ENCODE measurements around the gene TMEM243. TPM values are rescaled to one million over a fixed set of nuclear protein-coding genes. Genes with fewer than 3 reads are reported as not detected.

The TMEM243 gene
- total and polyA plus RNA-seq, 2 experiments from 2014 or later: 52.7 to 76.9 TPM

DNA sequence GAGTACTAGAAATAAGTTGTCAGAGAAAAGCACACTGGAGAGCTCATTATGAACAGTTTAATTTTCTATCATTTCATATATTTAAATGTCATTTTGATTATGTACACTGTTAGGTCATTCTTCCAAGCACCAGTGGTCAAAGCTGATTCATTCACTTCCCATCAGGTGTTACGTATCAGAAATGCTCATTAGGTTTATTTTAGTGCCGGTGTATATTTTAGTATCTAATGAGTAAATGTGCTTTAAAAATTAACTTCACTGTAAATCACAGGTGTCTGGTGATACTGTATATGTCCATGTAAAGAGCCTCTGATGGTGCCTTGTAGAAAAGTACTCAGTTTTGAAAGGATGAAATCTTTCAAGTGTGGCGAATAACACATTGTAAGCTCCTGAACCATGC is 63.7 kb downstream of the TMEM243 start:
- in situ Hi-C loops (cut with MboI): no loop called here
- Histone ChIP-seq H3K36me3 (ENCODE audit: low read depth) (no peaks in the 10 kb centered on the region), H3K27me3 (replicated peaks; ENCODE audit: insufficient read depth) (no peaks in the 10 kb centered on the region), H2AFZ (no peak overlapping the region), H3K4me3 (peak overlapping the region; percentile 95), H3K27ac (no peak overlapping the region), H3K9ac (no peak overlapping the region), H3K79me2 (ENCODE audit: insufficient read depth) (peaks cover 79% of the 10 kb centered on the region), H4K20me1 (ENCODE audit: insufficient read depth) (peaks cover 27% of the 10 kb centered on the region; the same call in 1 of the 2 replicates), H3K9me2 (ENCODE audit: insufficient read depth) (no peaks in the 10 kb centered on the region), H3F3A (ENCODE audit: insufficient read depth) (peaks cover 37% of the 10 kb centered on the region), H3K9me3 (ENCODE audit: low read depth) (no peaks in the 10 kb centered on the region), H3K4me2 (ENCODE audit: unreplicated experiment) (peak overlapping the region; percentile 99), H3K4me1 (ENCODE audit: insufficient read depth) (peaks cover 30% of the 10 kb centered on the region)
- peak; percentile 11 for DNase-seq
- WGBS, 2 experiments (ENCODE audit: low coverage in 1 of 2, low lambda C conversion rate in 2 of 2, missing lambda C conversion rate in 2 of 2): 89 to 92% methylated on average over 3 of the region's 3 CpGs
- no peak for TF ChIP-seq EZH2phosphoT487 (IDR thresholded peaks at IDR 0.05; ENCODE audit: insufficient read depth, low read depth)
- no peak for TF ChIP-seq EZH2 (IDR thresholded peaks at IDR 0.05; ENCODE audit: insufficient read depth, poor library complexity, severe bottlenecking)

DNA sequence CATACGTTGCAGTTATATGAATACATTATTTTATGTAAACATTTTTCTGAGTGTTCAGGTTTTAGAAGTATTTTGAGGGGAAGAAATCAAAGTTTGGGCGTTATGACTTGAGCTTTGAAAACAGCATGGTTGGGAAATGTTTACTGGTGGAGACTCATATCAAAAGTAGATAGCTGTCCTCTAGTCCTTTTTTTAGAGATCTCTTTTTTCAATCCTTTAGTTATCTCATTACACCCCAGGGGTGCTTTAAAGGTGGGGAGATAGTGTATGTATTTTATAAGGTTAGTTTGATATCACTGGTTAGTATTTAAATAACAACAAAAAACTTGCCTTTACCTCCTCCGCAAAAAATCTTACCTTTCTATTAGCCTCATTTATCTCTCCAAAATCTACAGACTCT is 65.0 kb downstream of the TMEM243 start:
- Histone ChIP-seq H3K27ac (no peak overlapping the region; the same call in 1 of the 2 replicates), H3K36me3 (ENCODE audit: low read depth) (no peaks in the 10 kb centered on the region), H3F3A (ENCODE audit: insufficient read depth) (peaks cover 37% of the 10 kb centered on the region), H3K27me3 (replicated peaks; ENCODE audit: insufficient read depth) (no peaks in the 10 kb centered on the region), H3K4me2 (ENCODE audit: unreplicated experiment) (peak overlapping the region; percentile 99), H2AFZ (no peak overlapping the region), H3K9ac (peak overlapping the region; percentile 99), H3K4me1 (ENCODE audit: insufficient read depth) (peaks cover 30% of the 10 kb centered on the region), H4K20me1 (ENCODE audit: insufficient read depth) (peaks cover 27% of the 10 kb centered on the region; the same call in 1 of the 2 replicates), H3K4me3 (peak overlapping the region; percentile 95), H3K9me3 (ENCODE audit: low read depth) (no peaks in the 10 kb centered on the region), H3K79me2 (ENCODE audit: insufficient read depth) (peaks cover 67% of the 10 kb centered on the region), H3K9me2 (ENCODE audit: insufficient read depth) (no peaks in the 10 kb centered on the region)
- 31 to 42% methylated on average over 3 of the region's 3 CpGs for WGBS, 2 experiments (ENCODE audit: low coverage in 1 of 2, low lambda C conversion rate in 2 of 2, missing lambda C conversion rate in 2 of 2)
- in situ Hi-C loops (cut with MboI): no loop called here
- TF ChIP-seq EZH2 (IDR thresholded peaks at IDR 0.05; ENCODE audit: insufficient read depth, poor library complexity, severe bottlenecking) (no peak), EZH2phosphoT487 (IDR thresholded peaks at IDR 0.05; ENCODE audit: insufficient read depth, low read depth) (no peak)
- peak; percentile 7 for DNase-seq

- Histone ChIP-seq H3K27ac (peak overlapping the region; percentile 98), H2AFZ (no peak overlapping the region), H3K9ac (peak overlapping the region; percentile 99), H3K27me3 (replicated peaks; ENCODE audit: insufficient read depth) (no peaks in the 10 kb centered on the region), H3K9me3 (ENCODE audit: low read depth) (no peaks in the 10 kb centered on the region), H3K4me3 (peak overlapping the region; percentile 95), H3K4me1 (ENCODE audit: insufficient read depth) (peaks cover 30% of the 10 kb centered on the region), H4K20me1 (ENCODE audit: insufficient read depth) (peaks cover 27% of the 10 kb centered on the region; the same call in 1 of the 2 replicates), H3K4me2 (ENCODE audit: unreplicated experiment) (peak overlapping the region; percentile 99), H3F3A (ENCODE audit: insufficient read depth) (peaks cover 37% of the 10 kb centered on the region), H3K79me2 (ENCODE audit: insufficient read depth) (peaks cover 63% of the 10 kb centered on the region), H3K9me2 (ENCODE audit: insufficient read depth) (no peaks in the 10 kb centered on the region), H3K36me3 (ENCODE audit: low read depth) (no peaks in the 10 kb centered on the region)
- in situ Hi-C loops (cut with MboI): no loop called here
- TF ChIP-seq EZH2phosphoT487 (IDR thresholded peaks at IDR 0.05; ENCODE audit: insufficient read depth, low read depth) (no peak), EZH2 (IDR thresholded peaks at IDR 0.05; ENCODE audit: insufficient read depth, poor library complexity, severe bottlenecking) (no peak)
- peak; percentile 1 for DNase-seq
- WGBS, 2 experiments (ENCODE audit: low coverage in 1 of 2, low lambda C conversion rate in 2 of 2, missing lambda C conversion rate in 2 of 2): 15 to 23% methylated on average over 2 of the region's 2 CpGs
Measured at GRCh38 chr7:87154166-87154565, 65.4 kb downstream of the TMEM243 start.

- Histone ChIP-seq H3K36me3 (ENCODE audit: low read depth) (no peaks in the 10 kb centered on the region), H3K4me3 (peak overlapping the region; percentile 95), H3K4me1 (ENCODE audit: insufficient read depth) (peaks cover 30% of the 10 kb centered on the region), H3K9me2 (ENCODE audit: insufficient read depth) (no peaks in the 10 kb centered on the region), H3K27ac (peak overlapping the region; percentile 98), H3F3A (ENCODE audit: insufficient read depth) (peaks cover 37% of the 10 kb centered on the region), H3K9ac (peak overlapping the region; percentile 99), H3K4me2 (ENCODE audit: unreplicated experiment) (peak overlapping the region; percentile 99), H4K20me1 (ENCODE audit: insufficient read depth) (peaks cover 27% of the 10 kb centered on the region; the same call in 1 of the 2 replicates), H3K9me3 (ENCODE audit: low read depth) (no peaks in the 10 kb centered on the region), H3K79me2 (ENCODE audit: insufficient read depth) (peaks cover 52% of the 10 kb centered on the region), H2AFZ (peak overlapping the region; percentile 93), H3K27me3 (replicated peaks; ENCODE audit: insufficient read depth) (no peaks in the 10 kb centered on the region)
- in situ Hi-C loops (cut with MboI): no loop called here
- 1 to 2% methylated on average over 24 to 25 of the region's 25 CpGs for WGBS, 2 experiments (ENCODE audit: low coverage in 1 of 2, low lambda C conversion rate in 2 of 2, missing lambda C conversion rate in 2 of 2)
- peak; percentile 67 for DNase-seq
- TF ChIP-seq EZH2 (IDR thresholded peaks at IDR 0.05; ENCODE audit: insufficient read depth, poor library complexity, severe bottlenecking) (no peak), EZH2phosphoT487 (IDR thresholded peaks at IDR 0.05; ENCODE audit: insufficient read depth, low read depth) (no peak)
Measured at GRCh38 chr7:87152897-87153641, 66.5 kb downstream of the TMEM243 start.
